Stimulated activated CD8-positive, alpha-beta memory T cell treated with anti-CD3 and anti-CD28 coated beads, Interleukin-4, amount 100 ng/mL, for 24 hours (primary cell): Measurements from ENCODE around the gene SLC9C2.

Experiments used
- DNase-seq: peaks from one replicate; pipeline ENCODE4 v3.0.0-alpha.2; 2020; ENCODE audit warnings: low read depth

SLC9C2 gene

GRCh38 chr1:173451981-173452380, 150.9 kb downstream of the SLC9C2 start:
- no peak for DNase-seq
